HG02970 (cell line): ENCODE results near the gene SCRG1.

Experiments
- ATAC-seq: cut with Tn5 transposase; IDR thresholded peaks from one replicate; pipeline ENCODE4 v1.9.1; 2021; ENCODE audit warnings: mild to moderate bottlenecking, moderate library complexity, moderate number of reproducible peaks; ENCODE audit not compliant: unreplicated experiment, low FRiP score

SCRG1 gene

DNA sequence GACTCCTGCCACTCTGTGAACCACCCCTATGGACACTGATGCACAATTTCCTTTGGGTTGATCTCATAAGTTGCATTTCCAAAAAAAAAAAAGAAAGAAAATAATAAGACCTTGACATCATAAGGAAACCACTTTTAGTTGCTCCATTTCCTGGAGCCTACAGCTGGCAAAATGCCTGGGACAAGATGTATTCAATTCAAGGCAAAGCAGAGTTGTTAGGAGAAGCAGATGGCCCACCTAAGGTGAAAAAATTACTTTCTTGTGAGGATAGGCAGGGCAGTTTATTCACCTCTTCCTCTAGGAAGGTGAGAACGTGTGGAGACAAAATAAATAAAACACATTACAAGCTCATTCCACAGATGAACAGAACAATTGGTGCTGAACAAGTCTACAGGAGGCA is 14.1 kb upstream of the SCRG1 start:
- ATAC-seq, result no peak

DNA sequence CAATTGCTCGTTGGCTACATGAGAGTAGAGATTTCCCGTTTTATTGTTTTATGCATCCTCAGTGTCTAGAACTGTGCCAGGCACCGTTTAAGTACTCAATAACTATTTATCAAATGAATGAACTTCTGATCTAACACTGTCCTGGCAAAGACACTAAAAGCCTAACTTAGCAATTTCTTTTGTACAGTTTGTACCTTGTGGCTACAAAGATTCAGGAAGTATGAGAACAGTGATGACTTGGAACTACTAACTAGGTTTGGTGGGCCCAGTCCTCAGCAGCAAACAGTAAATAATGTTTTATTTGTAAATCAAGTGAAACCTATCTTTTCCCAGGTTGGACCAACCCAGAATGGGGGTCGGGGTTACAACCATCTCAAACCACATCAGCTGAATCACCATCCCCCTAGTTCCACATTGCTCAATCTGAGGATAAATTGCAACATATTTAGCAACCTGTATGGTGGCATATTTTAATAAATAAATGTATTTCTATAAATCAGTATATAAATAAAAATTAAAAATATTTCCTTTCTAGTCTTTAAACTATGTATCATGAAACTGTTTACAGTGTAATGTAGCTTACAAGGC is 12.3 kb upstream of the SCRG1 start:
- ATAC-seq, result no peak

DNA sequence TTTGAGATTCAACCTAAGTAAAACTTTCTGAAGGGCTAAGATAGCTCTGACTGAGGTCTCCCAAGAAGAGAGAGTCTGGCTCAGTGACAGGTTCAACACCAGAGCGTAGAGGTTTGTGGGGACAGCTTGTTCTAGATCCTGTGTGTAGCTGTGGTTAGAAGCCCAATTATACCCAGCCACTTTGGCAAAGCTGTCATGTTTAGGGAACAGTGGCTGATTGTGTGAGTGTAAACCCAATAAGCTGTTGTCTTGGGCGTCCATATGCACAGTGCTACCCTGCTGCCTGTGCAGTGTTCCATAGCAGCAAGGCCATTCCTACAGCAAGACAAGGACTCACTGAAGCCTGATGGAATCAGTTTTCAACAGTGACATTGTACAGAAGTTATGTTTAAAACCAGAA is 11.2 kb upstream of the SCRG1 start:
- no peak for ATAC-seq

DNA sequence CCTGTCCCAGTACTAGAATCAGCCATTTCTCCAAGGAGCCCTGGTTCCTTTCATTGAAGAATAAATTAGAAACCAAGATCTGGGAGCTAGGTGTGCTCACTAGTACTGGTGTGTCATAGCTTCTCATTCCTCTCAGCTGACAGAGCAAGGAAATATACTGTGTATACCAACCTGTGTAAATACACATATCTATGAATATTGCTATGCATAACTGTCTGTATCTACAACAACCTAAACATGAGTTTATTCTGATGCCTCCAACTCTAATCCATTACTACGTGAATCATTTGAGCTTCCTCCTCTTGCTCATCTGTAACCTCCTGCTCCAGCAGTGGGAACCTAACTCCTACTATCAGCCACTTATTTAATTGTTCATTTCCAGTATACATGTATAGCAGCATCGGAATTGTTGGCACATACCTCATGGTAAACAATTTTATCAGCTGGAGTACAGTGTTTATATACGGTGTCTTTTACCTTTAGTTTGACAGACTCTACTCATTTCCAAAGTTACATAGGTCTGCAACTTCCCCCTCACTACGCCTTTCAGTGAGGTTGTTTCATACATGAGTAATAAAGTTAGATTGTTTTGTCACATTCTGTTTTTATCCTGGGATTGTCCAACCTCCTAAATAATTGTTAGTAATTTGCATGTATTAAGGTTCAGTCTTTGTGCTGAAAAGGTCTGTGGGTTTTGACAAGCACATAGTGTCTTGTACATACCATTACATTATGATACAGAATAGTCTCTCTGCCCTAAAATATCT is 7.1 kb upstream of the SCRG1 start:
- ATAC-seq, result no peak

DNA sequence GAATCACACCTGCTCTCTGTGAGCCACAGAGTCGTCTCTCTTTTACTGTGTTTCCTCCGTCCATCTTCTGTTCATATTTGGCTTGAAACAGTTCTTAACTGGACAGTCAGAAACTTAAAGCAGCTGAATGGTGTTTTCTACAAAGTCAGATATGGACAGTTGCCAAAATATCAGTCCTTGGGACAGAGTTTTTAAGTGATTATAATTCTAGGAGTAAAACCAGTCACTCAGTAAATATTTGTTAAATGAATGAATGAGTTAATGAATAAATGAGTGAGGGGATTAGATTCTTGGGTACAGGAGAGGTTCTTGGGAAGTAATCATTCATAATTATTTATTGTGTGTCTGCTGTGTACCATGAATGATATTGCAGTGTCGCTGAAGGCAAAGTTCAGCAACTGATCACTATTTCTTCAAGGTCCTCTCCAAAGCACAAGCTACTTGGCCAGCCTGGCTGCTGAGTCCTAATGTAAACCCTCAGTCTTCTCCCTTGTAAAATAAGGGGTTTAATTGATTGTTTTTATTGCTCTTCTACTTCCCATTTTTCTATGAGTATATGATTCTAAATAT is 5.5 kb upstream of the SCRG1 start:
- ATAC-seq, result no peak

DNA sequence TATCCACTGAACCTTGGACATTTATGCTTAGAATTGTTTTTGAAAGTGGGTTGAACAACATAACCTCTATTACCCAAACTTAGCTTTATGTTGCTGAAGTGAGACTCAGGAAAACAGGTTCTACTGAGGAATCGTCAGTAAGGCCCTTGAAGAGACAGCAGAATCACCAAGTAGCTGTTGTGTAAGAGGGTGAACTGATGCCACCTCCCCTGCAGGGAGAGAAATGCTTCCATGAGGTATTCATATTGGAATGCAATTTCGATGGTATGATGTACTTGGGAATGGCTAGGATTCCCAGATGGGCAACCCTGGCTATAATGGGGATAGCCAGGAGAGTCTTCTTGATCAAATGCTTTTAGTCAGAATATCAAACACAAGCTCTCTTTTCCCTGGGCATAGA is 4.1 kb upstream of the SCRG1 start:
- no peak for ATAC-seq

DNA sequence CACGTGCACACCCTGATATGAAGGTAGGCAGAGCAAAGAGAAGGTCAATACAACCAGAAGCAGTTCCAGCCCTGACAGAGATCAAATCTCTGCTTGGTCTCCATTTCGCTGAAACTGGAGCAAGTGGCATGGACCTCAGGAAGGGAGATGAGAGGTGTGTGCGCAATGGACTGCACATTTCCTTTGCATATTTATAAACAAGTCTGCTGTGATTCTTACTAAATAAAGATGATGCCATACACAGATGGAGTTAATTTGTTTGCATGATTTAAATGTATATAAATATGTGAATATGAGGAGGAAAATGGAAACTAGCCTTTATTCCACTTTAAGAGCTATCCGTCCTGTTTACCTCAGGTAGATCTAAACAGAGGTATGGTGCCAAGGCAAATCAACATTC is 2.1 kb upstream of the SCRG1 start:
- no peak for ATAC-seq

DNA sequence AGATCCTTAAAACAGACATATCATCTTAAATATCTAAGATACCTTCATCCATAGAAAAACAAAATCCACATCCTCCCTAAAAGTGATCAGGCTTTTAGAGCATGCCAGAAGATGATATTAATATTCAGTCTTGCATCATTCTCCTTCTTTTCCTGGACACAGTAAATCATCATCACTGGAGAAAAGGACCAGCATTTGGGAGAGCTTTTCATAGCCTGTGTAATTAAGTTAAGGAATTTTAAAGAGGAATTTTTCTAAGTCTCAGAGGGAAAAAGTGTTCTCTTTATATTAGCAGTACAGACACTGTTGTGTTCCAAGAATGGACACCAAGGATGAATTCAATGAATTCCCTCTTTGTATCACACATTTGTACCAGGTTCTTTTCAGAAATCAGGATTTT is 696 bp downstream of the SCRG1 start:
- ATAC-seq, result no peak

DNA sequence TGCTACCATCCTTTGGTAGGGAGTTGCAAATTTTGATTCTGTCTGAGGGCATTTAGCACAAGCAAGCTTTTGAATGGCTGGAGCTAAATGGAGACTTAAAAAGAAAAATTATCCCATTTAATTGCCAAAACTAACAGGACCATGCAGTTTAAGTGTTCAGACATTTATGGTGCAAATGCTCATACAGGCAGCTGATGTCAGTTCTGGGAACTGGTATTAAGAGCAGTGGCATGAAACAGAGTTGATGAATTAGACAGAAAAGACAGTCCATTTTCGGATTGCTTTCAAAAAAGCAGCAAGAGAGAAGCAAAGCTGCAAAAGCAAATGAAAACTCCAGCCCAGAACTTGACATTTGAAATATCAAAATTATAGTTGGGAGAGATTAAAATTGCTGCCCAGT is 1.3 kb downstream of the SCRG1 start:
- no peak for ATAC-seq

DNA sequence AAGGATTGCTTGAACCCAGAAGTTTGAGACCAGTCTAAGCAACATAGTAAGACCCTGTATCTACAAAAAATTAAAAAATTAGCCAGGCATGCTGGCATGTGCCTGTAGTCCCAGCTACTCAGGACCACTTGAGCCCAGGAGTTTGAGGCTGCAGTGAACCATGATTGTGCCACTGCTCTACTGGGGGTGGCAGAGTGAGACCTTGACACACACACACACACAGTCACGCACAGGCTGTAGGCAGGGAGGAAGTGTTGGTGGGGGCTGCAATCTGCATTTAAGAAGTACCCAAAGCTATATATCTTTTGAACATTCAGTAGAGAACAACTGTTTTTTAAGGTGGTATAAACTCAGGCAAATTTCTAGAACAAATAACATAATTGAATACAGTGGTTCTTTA is 7.2 kb downstream of the SCRG1 start:
- ATAC-seq, result no peak

DNA sequence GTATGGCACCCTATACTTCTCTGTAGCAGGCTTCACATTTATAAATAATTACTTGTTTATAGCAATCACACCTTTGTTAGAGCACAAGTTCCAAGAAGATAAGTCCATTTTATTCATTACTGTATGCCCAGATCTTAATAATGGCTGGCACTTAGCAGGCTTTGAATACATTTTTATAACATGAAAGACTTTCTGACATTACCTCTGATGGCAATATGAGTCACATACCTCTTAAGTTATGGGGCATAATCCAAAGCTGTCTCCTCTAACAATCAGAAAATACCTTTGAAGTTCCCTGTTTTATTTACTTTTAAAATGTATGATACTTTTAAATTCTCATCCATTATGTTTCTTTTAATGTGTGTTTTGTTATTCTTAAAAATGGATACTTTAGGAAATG is 12.2 kb downstream of the SCRG1 start:
- ATAC-seq, result no peak

DNA sequence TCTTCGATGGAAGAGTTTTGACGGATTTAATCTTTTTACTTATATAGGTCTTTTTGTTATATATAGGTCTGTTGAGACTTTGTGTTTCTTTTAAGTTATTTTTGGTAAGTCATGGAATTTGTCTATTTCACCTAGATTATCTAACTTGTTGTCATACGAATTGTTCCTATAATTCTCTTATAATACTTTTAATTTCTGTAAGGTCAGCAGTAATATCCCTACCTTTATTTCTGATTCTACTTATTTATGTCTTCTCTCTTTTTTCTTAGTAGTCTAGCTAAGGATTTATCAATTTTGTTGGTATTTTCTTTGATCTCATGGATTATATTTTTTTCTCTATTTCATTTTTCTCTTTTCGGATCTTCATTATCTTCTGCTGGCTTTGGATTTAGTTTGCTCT is 16.6 kb downstream of the SCRG1 start:
- no peak for ATAC-seq

DNA sequence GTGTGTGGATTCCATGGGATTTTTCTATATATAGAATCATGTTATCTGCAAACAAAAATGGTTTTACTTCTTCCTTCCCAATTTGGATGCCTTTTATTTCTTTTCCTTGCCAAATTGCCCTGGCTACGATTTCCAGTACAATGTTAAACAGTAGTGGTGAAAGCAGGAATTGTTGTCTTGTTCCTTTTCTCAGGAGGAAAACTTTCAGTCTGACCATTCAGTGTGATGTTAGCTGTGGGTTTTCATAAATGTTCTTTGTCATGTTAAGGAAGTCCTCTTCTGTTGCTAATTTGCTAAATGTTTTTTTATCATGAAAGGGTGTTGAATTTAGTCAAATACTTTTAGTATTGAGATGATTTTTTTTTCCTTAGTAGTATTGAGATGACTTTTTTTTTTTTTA is 17.3 kb downstream of the SCRG1 start:
- no peak for ATAC-seq

DNA sequence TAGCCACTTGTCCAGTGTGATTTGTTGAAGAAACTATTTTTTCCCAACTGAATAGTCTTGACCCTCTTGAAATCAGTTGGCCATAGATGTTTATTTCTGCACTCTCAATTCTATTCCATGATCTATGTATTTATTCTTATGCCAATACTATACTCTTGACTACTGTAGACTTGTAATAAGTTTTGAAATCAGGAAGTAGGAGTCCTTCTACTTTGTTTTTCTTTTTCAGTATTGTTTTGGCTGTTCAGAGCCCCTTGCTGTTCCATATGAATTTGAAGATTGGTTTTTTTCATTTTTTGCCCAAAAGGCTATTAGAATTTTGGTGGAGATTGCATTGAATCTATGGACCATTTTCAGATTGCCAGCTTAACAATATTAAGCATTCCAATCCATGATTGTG is 17.9 kb downstream of the SCRG1 start:
- ATAC-seq, result no peak

DNA sequence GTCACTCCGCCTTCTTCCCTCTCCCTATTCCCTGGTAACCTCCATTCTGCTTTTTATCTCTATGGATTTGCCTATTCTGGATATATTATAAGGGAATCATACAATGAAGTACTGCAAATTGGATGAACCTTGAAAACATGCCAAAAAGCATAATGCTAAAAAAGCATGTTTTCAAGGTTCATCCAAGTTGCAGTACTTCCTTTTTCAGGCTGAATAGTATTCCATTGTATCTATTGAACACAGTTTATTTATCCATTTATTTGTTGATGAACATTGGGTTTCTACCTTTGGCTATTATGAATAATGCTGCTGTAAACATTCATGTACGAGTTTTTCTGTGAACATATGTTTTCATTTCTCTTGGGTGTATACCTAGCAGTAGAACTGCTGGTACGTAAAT is 19.0 kb downstream of the SCRG1 start:
- no peak for ATAC-seq

DNA sequence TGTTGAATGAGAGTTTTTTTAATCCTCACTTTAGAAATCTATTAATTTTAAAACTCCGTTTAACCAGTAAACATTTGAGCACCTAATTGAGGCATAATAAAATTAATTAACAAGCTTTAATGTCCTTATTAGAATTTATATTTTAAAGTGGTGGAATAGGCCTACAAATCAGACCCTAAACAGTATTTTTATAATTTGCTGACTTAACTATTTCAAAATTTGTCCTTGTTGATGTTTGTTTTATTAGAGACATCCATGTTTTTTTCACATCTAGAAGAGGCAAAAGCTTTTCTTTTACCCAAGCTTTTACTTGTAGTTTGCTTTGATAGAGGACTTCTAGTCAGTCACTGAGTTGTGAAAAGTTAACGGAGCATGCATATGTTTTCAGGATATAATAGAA is 24.3 kb downstream of the SCRG1 start:
- no peak for ATAC-seq

DNA sequence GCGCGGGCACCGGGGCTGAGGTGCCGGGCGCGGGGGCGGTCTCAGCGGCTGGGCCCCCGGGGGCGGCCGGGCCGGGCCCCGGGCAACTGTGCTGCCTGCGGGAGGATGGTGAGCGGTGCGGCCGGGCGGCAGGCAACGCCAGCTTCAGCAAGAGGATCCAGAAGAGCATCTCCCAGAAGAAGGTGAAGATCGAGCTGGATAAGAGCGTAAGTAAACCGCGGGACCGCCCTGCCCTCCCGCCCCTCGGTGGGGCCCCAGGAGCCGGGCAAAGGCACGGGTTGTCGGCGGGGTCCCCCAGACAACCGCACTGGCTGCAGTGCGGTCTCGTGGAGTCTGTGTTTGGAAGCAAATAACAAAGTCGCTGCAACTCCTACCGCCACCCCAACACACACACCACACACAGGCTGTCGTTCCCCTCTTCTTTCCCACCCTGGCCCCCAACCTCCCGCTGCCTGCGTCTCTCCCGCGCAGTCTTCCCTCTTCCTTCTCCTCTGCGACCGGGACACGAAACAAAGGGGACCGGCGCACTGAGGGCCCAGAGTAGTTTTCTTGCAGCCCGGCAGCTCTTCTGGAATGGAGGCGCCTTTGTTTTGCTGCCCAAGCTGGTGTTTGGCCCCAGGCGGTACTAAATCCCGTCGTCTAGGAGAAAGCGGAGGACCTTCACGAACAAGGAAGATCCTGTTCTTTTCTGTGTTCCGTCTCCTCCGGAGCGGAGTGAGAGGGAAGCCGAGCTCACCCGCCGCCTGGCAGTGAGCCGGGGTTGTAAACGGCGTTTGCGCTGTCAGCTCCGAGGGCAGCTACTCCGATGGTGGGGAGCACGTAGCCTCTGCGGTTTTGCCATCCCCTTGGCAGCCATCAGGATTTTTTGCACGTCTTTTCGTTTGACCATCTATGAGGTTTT is 27.4 kb downstream of the SCRG1 start:
- peak; percentile 32 for ATAC-seq

DNA sequence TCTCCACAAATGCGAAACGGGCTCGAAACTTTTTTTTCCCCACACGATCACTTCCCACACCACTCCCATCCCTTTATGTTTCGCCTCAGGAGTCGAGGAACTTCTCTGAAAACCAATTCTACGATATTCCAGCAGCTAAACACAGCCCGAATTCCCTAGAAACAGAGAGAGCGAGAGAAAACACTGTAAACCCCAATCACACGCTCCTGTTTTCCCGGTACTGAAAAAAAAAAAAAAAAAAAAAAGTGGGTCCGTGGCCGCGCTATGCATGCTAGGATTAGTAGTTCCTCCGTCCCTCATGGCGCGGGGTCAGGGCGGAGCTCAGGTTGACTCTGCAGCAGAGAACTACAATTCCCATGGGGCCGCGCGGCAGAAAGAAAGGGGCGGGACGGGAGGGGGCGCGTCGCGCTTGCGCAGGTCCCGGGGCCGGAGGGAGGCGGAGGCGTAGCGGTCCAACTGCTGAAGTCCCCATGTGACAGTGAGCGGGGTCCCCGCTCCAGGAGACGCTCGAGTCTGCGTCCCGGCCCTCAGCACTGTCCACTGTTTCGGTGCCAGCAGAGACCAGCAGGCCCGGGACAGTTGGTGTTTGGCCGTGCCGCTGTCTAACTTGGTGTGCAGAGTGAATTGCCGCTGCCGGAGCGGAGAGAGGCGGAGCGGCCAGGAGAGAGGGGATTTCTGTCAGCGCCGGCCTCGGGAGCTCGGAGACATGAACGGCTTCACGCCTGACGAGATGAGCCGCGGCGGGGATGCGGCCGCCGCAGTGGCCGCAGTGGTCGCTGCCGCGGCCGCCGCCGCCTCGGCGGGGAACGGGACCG is 28.2 kb downstream of the SCRG1 start, which contains the start of gene SAP30:
TSS of gene SAP30 (plus strand) at position 478 of the 815 bp plus-strand sequence. CDS start at position 707, 229 bp downstream.
- ATAC-seq, result peak; percentile 65

DNA sequence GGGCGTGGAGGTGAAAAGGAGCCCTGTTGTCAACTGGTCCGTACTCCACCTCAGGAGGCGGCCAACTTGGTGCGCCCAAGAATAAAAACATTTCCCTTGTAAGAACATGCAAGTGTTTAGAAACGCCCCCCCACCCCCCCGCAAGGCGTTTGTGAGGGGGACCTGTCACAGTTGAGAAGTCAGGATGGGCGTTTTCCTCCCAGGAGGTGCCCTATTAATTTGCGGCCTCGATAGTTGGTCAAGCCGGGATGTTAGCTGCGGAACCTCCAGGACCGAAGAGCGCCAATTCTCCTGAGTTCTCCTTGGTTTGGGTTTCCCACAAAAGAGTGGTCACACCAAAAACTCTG is 28.8 kb downstream of the SCRG1 start:
- ATAC-seq, result peak; percentile 3

DNA sequence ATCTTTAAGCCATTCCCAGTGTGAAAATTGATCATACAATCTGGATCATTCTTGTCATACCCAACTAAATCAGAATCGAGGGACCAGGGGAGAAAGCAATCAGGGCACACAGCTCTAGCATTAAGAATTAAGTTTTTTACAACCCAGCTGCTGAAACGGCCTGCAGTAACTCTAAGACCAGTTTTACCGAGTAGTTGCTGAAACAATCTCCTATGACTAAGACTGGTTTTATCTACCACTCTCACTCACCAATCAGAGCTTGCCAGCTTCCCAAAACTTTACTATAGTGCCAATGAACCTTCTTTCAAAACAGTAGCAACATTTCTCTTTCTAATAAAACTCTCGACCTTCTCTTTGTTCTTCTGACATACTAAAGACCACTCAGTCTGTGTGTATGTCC is 31.0 kb downstream of the SCRG1 start:
- ATAC-seq, result no peak
